Endothelial cell (in vitro differentiated cells): ENCODE results near the gene UROC1. TPM values are rescaled to one million over a fixed set of nuclear protein-coding genes. Genes with fewer than 3 reads are reported as not detected.

Source experiments
- DNase-seq: peaks from one replicate; pipeline ENCODE4 v3.0.0; 2021; ENCODE audit warnings: low spot score
- H3K27ac Mint-ChIP-seq: one replicate; pipeline ENCODE4 v1.8.0; 2021; ENCODE audit warnings: mixed read lengths, inconsistent platforms; ENCODE audit not compliant: unreplicated experiment
- H3K27me3 Mint-ChIP-seq: one replicate; pipeline ENCODE4 v1.8.0; 2021; ENCODE audit warnings: mild to moderate bottlenecking, moderate library complexity, mixed read lengths, inconsistent platforms; ENCODE audit not compliant: unreplicated experiment
- H3K36me3 Mint-ChIP-seq: one replicate; pipeline ENCODE4 v1.8.0; 2021; ENCODE audit warnings: mild to moderate bottlenecking, low read depth, mixed read lengths, inconsistent platforms; ENCODE audit not compliant: unreplicated experiment
- H3K4me1 Mint-ChIP-seq: one replicate; pipeline ENCODE4 v1.8.0; 2021; ENCODE audit warnings: mild to moderate bottlenecking, mixed read lengths, inconsistent platforms; ENCODE audit not compliant: unreplicated experiment
- H3K4me3 Mint-ChIP-seq: one replicate; pipeline ENCODE4 v1.8.0; 2021; ENCODE audit warnings: mild to moderate bottlenecking, mixed read lengths, inconsistent platforms; ENCODE audit not compliant: unreplicated experiment
- H3K9me3 Mint-ChIP-seq: one replicate; pipeline ENCODE4 v1.8.0; 2021; ENCODE audit warnings: mixed read lengths, inconsistent platforms; ENCODE audit not compliant: unreplicated experiment
- total RNA-seq: library from RNA; stranded (reverse); fragmentation: NEBNext Ultra II Directional; extraction: Animal tissue kit (Norgen Biotek cat#: 25700); gene quantifications from one replicate; pipeline ENCODE4 v1.2.1, GENCODE V29; 2021; ENCODE audit not compliant: unreplicated experiment
- TF ChIP-seq, protein P1 (sequence below): fragments of 200-600 bp; sonication (generic); IDR thresholded peaks from one replicate; pipeline ENCODE4 v1.5.0; 2021; ENCODE audit warnings: antibody characterized with exemption; ENCODE audit not compliant: unreplicated experiment

The UROC1 gene
- total RNA-seq, 1 donor from 2014 or later: not detected

GRCh38 chr3:126481808-126482502 is 35.6 kb downstream of the UROC1 start:
- Mint-ChIP-seq H3K27me3 (peaks cover 9% of the 10 kb centered on the region), H3K9me3 (no peaks in the 10 kb centered on the region), H3K36me3 (peaks cover 4% of the 10 kb centered on the region), H3K4me3 (no peak overlapping the region), H3K27ac (no peak overlapping the region), H3K4me1 (peaks cover 10% of the 10 kb centered on the region)
- no peak for DNase-seq
- TF ChIP-seq, protein P1, sequence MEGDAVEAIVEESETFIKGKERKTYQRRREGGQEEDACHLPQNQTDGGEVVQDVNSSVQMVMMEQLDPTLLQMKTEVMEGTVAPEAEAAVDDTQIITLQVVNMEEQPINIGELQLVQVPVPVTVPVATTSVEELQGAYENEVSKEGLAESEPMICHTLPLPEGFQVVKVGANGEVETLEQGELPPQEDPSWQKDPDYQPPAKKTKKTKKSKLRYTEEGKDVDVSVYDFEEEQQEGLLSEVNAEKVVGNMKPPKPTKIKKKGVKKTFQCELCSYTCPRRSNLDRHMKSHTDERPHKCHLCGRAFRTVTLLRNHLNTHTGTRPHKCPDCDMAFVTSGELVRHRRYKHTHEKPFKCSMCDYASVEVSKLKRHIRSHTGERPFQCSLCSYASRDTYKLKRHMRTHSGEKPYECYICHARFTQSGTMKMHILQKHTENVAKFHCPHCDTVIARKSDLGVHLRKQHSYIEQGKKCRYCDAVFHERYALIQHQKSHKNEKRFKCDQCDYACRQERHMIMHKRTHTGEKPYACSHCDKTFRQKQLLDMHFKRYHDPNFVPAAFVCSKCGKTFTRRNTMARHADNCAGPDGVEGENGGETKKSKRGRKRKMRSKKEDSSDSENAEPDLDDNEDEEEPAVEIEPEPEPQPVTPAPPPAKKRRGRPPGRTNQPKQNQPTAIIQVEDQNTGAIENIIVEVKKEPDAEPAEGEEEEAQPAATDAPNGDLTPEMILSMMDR: no peak

- TF ChIP-seq, protein P1: no peak
- H3K36me3 Mint-ChIP-seq: peaks cover 4% of the 10 kb centered on the region
- H3K4me1 Mint-ChIP-seq: peaks cover 6% of the 10 kb centered on the region
- DNase-seq: no peak
- H3K9me3 Mint-ChIP-seq: no peaks in the 10 kb centered on the region
- peaks cover 13% of the 10 kb centered on the region for H3K27me3 Mint-ChIP-seq
- H3K4me3 Mint-ChIP-seq: no peak overlapping the region
- no peak overlapping the region for H3K27ac Mint-ChIP-seq
Measured at GRCh38 chr3:126480861-126481260, 36.7 kb downstream of the UROC1 start.

DNA sequence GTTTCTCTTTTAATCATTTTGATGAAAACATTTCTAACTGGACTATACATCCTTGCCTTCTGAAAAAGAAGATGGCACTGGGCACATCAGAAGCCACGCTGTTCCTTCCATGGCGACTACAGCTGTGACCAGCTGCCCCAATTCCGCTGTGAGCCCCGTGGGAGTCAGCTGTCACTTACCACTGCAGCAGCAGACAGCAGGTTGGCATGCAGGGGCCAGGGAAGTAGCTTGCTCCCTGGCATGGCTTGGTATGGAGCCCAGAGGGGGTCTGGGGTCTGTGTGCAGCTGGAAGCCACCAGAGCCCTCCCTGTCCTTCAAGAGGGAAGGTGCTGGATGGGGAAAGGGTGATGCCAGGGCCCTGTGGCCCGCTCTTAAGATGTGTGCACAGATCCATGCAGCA is 37.4 kb downstream of the UROC1 start:
- Mint-ChIP-seq H3K4me3 (no peak overlapping the region), H3K36me3 (peaks cover 4% of the 10 kb centered on the region), H3K9me3 (no peaks in the 10 kb centered on the region), H3K4me1 (peaks cover 6% of the 10 kb centered on the region), H3K27me3 (peaks cover 13% of the 10 kb centered on the region), H3K27ac (no peak overlapping the region)
- no peak for DNase-seq
- TF ChIP-seq, protein P1: no peak

GRCh38 chr3:126479642-126480041 is 37.9 kb downstream of the UROC1 start:
- H3K4me3 Mint-ChIP-seq: no peak overlapping the region
- H3K27me3 Mint-ChIP-seq: peaks cover 13% of the 10 kb centered on the region
- H3K27ac Mint-ChIP-seq: no peak overlapping the region
- no peak for DNase-seq
- peaks cover 7% of the 10 kb centered on the region for H3K4me1 Mint-ChIP-seq
- TF ChIP-seq, protein P1: no peak
- H3K36me3 Mint-ChIP-seq: peaks cover 4% of the 10 kb centered on the region
- no peaks in the 10 kb centered on the region for H3K9me3 Mint-ChIP-seq

- Mint-ChIP-seq H3K4me3 (no peak overlapping the region), H3K9me3 (no peaks in the 10 kb centered on the region), H3K4me1 (peaks cover 14% of the 10 kb centered on the region), H3K27ac (no peak overlapping the region), H3K27me3 (peaks cover 14% of the 10 kb centered on the region), H3K36me3 (peaks cover 1% of the 10 kb centered on the region)
- DNase-seq: no peak
- TF ChIP-seq, protein P1: no peak
Measured at GRCh38 chr3:126478581-126479310, 38.8 kb downstream of the UROC1 start.
